Colonic mucosa (tissue), 4 donors: ENCODE data around the gene HNMT. TPM values are rescaled to one million over a fixed set of nuclear protein-coding genes. Genes with fewer than 3 reads are reported as not detected.

ENCODE experiments used
- DNase-seq: peaks from one replicate; pipeline ENCODE4 v3.0.0-alpha.2; 2020
- H3K27ac ChIP-seq: fragments of 200-600 bp; one replicate; pipeline ENCODE4 v1.8.0; 2021
- H3K27me3 ChIP-seq: fragments of 200-600 bp; one replicate; pipeline ENCODE4 v1.8.0; 2021
- H3K36me3 ChIP-seq: fragments of 200-600 bp; one replicate; pipeline ENCODE4 v1.8.0; 2021
- H3K4me1 ChIP-seq: fragments of 200-600 bp; one replicate; pipeline ENCODE4 v1.8.0; 2021; ENCODE audit warnings: mild to moderate bottlenecking
- H3K4me3 ChIP-seq: fragments of 200-600 bp; one replicate; pipeline ENCODE4 v1.8.0; 2021
- H3K9ac ChIP-seq, 2 donors: one replicate each; pipeline ENCODE4 v1.7.0; 2013; ENCODE audit warnings: control low read depth in 2 of 2, low read depth in 2 of 2, low read length in 2 of 2
- H3K9me3 ChIP-seq: fragments of 200-600 bp; one replicate; pipeline ENCODE4 v1.8.0; 2021
- intact Hi-C: fragments of 100-400 bp; cut with DNase I; formaldehyde crosslinking; loops from one replicate; pipeline ENCODE4 v1.14.1; 2022
- total RNA-seq, 2 donors: library from RNA; stranded (reverse); fragmentation: NEBNext Ultra II Directional in 1 of 2; extraction: Animal tissue kit (Norgen Biotek cat#: 25700) in 1 of 2; gene quantifications; one replicate each; pipeline ENCODE4 v1.2.1, GENCODE V29; 2021
- TF ChIP-seq, protein P1 (sequence below): fragments of 200-600 bp; IDR thresholded peaks from one replicate; pipeline ENCODE4 v1.8.0; 2022; ENCODE audit warnings: antibody characterized with exemption, mild to moderate bottlenecking
- donor health status: healthy.
- donor health status: DM: no; HTN: no; CAD: no.
- donor health status: DM: no; HTN: no; CAD: no.

HNMT gene
- total RNA-seq, 2 donors from 2014 or later = 62.2 to 82.1 TPM

DNA sequence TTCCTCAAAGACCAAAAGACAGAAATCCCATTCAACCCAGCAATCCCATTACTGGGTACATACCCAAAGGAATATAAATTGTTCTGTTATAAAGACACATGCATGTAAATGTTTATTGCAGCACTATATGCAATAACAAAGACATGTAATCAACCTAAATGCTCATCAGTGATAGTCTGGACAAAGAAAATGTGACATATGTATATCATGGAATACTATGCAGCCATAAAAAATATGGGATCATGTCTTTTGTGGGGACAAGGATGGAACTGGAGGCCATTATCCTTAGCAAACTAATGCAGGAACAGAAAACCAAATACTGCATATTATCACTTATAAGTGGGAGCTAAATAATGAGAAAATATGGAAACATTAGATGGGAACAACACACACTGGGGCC lies 2.7 kb upstream of the HNMT start:
- H3K27me3 ChIP-seq = no peaks in the 10 kb centered on the region
- H3K9me3 ChIP-seq = no peaks in the 10 kb centered on the region
- H3K27ac ChIP-seq = no peak overlapping the region
- no peak for DNase-seq
- H3K9ac ChIP-seq = no peak overlapping the region
- TF ChIP-seq, protein P1, sequence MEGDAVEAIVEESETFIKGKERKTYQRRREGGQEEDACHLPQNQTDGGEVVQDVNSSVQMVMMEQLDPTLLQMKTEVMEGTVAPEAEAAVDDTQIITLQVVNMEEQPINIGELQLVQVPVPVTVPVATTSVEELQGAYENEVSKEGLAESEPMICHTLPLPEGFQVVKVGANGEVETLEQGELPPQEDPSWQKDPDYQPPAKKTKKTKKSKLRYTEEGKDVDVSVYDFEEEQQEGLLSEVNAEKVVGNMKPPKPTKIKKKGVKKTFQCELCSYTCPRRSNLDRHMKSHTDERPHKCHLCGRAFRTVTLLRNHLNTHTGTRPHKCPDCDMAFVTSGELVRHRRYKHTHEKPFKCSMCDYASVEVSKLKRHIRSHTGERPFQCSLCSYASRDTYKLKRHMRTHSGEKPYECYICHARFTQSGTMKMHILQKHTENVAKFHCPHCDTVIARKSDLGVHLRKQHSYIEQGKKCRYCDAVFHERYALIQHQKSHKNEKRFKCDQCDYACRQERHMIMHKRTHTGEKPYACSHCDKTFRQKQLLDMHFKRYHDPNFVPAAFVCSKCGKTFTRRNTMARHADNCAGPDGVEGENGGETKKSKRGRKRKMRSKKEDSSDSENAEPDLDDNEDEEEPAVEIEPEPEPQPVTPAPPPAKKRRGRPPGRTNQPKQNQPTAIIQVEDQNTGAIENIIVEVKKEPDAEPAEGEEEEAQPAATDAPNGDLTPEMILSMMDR = no peak
- intact Hi-C loops = no loop called here
- H3K4me3 ChIP-seq = no peak overlapping the region
- no peaks in the 10 kb centered on the region for H3K36me3 ChIP-seq
- H3K4me1 ChIP-seq = no peaks in the 10 kb centered on the region

DNA sequence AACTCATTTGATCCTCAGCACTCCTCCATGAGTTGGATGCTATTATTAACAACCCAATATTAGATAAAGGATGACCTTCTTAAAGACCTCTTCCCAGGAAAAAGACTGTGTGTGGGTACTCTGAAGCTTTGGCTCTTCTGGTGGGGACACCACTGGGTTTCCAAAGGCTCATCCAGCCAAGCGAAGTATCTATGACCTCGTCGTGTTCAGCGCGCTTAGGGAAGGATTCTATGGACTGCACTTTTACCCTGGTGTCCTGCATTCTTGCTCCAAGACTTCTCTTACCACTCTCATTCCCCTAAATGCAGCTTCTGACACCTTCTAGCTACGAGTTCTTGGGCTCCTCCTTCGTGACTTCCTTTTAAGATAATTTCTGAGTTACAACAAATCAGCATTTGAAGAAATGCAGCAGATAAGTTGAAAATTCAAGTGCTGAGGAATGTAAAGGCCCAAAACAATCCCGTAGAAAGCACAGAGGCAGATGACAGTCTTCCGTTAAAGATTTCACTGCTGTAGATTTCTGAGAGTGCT lies 673 bp upstream of the HNMT start:
- Histone ChIP-seq H3K9me3 (no peaks in the 10 kb centered on the region), H3K4me1 (no peaks in the 10 kb centered on the region), H3K4me3 (no peak overlapping the region), H3K9ac (peak overlapping the region; percentile 47 to 82), H3K36me3 (no peaks in the 10 kb centered on the region), H3K27ac (peak overlapping the region; percentile 94), H3K27me3 (no peaks in the 10 kb centered on the region)
- intact Hi-C loops = no loop called here
- TF ChIP-seq, protein P1 = no peak
- DNase-seq = no peak

DNA sequence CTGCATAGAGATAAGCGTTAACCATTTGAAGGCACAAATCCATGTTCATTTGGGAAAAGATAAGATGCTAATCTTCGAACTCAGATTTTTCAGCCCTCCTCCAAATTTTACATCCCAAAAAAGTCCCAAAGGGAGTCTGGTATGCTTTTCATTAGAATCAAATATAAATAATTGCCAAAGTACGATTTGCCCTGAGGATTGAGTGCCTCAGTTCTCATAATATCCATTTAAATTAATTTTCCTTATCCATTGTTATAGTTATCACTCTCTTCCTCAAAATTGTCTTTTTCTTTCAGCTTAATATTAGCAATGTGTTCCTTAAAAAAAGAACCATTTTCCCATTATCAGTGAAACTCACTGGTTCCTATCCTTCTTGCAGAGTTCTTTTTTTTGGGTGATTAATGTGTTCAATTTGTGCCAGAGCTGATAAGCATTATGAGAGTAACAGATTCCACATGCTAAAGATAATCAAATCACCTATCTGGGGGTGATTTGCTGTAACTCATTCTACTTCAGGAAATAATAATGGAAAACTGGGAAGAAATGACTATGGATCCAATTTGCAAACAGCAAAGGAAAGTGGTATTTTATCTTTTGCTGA lies 686 bp downstream of the HNMT start:
- peak overlapping the region; percentile 56 to 89 for H3K9ac ChIP-seq
- TF ChIP-seq, protein P1 = no peak

DNA sequence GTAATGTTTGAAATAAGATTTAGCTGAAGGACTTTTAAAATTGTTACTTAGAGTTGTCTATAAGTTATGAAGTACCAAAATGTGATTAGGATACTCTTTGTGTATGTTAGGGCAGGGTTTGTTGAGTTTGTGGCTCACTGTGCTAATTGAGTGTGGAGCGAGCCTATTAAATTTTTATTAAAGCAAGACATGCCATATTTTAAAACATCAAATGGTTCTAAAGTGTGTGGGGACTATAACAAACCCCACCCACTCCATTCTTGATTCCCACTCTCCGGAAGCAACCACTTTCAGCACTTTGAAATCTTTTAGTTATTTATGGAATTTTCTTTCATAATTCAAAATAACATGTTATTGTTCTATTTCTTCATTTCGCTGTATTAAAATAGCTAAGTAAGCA lies 1.8 kb downstream of the HNMT start:
- Histone ChIP-seq H3K36me3 (no peaks in the 10 kb centered on the region), H3K4me1 (no peaks in the 10 kb centered on the region), H3K4me3 (peak overlapping the region; percentile 48), H3K9me3 (no peaks in the 10 kb centered on the region), H3K27ac (no peak overlapping the region), H3K27me3 (no peaks in the 10 kb centered on the region), H3K9ac (peak overlapping the region in 1 of 2 donors; percentile 72)
- TF ChIP-seq, protein P1 = no peak
- intact Hi-C loops = no loop called here
- no peak for DNase-seq

More for the DNA sequence above, 686 bp downstream of the HNMT start:
- intact Hi-C loops = no loop called here
- Histone ChIP-seq H3K4me3 (peak overlapping the region; percentile 48), H3K27ac (peak overlapping the region; percentile 94), H3K27me3 (no peaks in the 10 kb centered on the region), H3K36me3 (no peaks in the 10 kb centered on the region), H3K9me3 (no peaks in the 10 kb centered on the region), H3K4me1 (no peaks in the 10 kb centered on the region)
- DNase-seq = no peak

DNA sequence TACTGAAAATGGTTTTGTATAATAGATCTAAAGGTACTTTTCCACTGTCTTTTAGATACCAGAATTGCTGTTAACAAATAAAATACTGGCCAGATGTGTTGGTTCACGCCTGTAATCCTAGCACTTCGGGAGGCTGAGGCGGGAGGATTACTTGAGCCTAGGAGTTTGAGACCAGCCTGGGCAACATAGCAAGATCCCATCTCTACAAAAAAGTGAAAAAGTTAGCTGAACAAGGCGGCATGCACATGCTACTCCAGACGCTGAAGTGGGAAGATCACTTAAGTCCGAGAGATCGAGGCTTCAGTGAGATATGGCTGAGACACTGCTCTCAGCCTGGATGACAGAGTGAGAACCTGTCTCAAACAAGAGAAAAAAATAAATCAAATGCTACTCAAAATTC lies 2.8 kb downstream of the HNMT start:
- intact Hi-C loops = no loop called here
- Histone ChIP-seq H3K27ac (no peak overlapping the region), H3K9me3 (no peaks in the 10 kb centered on the region), H3K4me1 (no peaks in the 10 kb centered on the region), H3K4me3 (no peak overlapping the region), H3K9ac (no peak overlapping the region), H3K36me3 (no peaks in the 10 kb centered on the region), H3K27me3 (no peaks in the 10 kb centered on the region)
- TF ChIP-seq, protein P1 = no peak
- DNase-seq = no peak
